GM12878 (cell line): ENCODE results near the gene NOS1. TPM values are rescaled to one million over a fixed set of nuclear protein-coding genes. Genes with fewer than 3 reads are reported as not detected.

ENCODE experiments used
- ATAC-seq: fragments of 200-7000 bp; cut with Tn5 transposase; 3 replicates; pipeline ENCODE4 v1.9.1; 2020; ENCODE audit warnings: mild to moderate bottlenecking, moderate library complexity
- BruUV-seq: library from RNA; stranded (reverse); fragments of 400-500 nt; replicated peaks from 2 replicates; lab custom pipeline; 2021; lab: Mats Ljungman, UMichigan
- CTCF ChIA-PET: fragments of 300-600 bp; sonication (Branson Sonifier 250); formaldehyde crosslinking; extraction: SDS; loops from one replicate; lab custom pipeline; 2021; ENCODE audit warnings: inconsistent platforms; lab: Yijun Ruan, JAX
- POLR2A ChIA-PET: fragments of 350-600 bp; formaldehyde crosslinking; extraction: SDS; loops from one replicate; lab custom pipeline; 2021; ENCODE audit warnings: inconsistent platforms; lab: Charles Lee
- RAD21 ChIA-PET: fragments of 300-600 bp; sonication (Branson Sonifier 250); formaldehyde crosslinking; loops from one replicate; lab custom pipeline; 2023; ENCODE audit warnings: antibody characterized with exemption; ENCODE audit not compliant: unreplicated experiment; lab: Charles Lee
- SMC1A ChIA-PET: fragments of 300-600 bp; sonication (Branson Sonifier 250); formaldehyde crosslinking; loops from one replicate; lab custom pipeline; 2023; ENCODE audit not compliant: unreplicated experiment, uncharacterized antibody; lab: Charles Lee
- DNase-seq: peaks from one replicate; pipeline ENCODE4 v3.0.0-alpha.2; 2011; ENCODE audit warnings: low read depth, low spot score
- FAIRE-seq: peaks from 3 replicates; lab custom pipeline; 2011; peaks lifted over from hg19 to GRCh38; lab: Jason Lieb, UNC
- H2AFZ ChIP-seq: 2 replicates; pipeline ENCODE4 v1.6.0; 2011; ENCODE audit warnings: low read depth, low read length, control low read depth; ENCODE audit not compliant: control insufficient read depth
- H3K27ac ChIP-seq: 2 replicates; pipeline ENCODE4 v1.5.1; 2011; ENCODE audit warnings: control low read depth; ENCODE audit not compliant: control insufficient read depth, insufficient read depth
- H3K27me3 ChIP-seq, 2 experiments: replicated peaks in 1 of 2; 2 replicates each; pipeline versions ENCODE4 v1.6.0 to v1.6.1; 2011; ENCODE audit warnings: low read length in 1 of 2; ENCODE audit not compliant: control insufficient read depth in 2 of 2, insufficient read depth in 2 of 2
- H3K36me3 ChIP-seq, 2 experiments: 2 replicates each; pipeline ENCODE4 v1.5.1; 2011; ENCODE audit warnings: low read length in 1 of 2; ENCODE audit not compliant: control insufficient read depth in 2 of 2, insufficient read depth in 2 of 2
- H3K4me1 ChIP-seq: 2 replicates; pipeline ENCODE4 v1.6.1; 2011; ENCODE audit warnings: mild to moderate bottlenecking, low read length, moderate library complexity, mixed read lengths; ENCODE audit not compliant: control insufficient read depth, insufficient read depth
- H3K4me2 ChIP-seq: 2 replicates; pipeline ENCODE4 v1.6.0; 2011; ENCODE audit warnings: control low read depth; ENCODE audit not compliant: control insufficient read depth, insufficient read depth
- H3K4me3 ChIP-seq: fragments of 200-600 bp; sonication (generic); 2 replicates; pipeline ENCODE4 v1.5.1; 2016
- H3K79me2 ChIP-seq: 2 replicates; pipeline ENCODE4 v1.6.0; 2011; ENCODE audit warnings: low read length; ENCODE audit not compliant: control insufficient read depth, insufficient read depth
- H3K9ac ChIP-seq: 2 replicates; pipeline ENCODE4 v1.8.0; 2011; ENCODE audit warnings: low read length, control low read depth, mixed read lengths; ENCODE audit not compliant: control insufficient read depth, insufficient read depth
- H3K9me3 ChIP-seq: replicated peaks from 3 replicates; pipeline ENCODE4 v1.5.1; 2011; ENCODE audit warnings: mild to moderate bottlenecking, low read length; ENCODE audit not compliant: control insufficient read depth, insufficient read depth
- H4K20me1 ChIP-seq: 2 replicates; pipeline ENCODE4 v1.6.0; 2011; ENCODE audit not compliant: control insufficient read depth, insufficient read depth
- CEBPZ ChIP-seq: fragments of 150-350 bp; IDR thresholded peaks from 2 replicates; pipeline ENCODE4 v1.6.1; 2016; ENCODE audit warnings: low read depth, low read length
- GATAD2B ChIP-seq: fragments of 450-650 bp; conservative IDR thresholded peaks from 2 replicates; pipeline ENCODE4 v1.6.1; 2017; ENCODE audit warnings: low read depth, mild to moderate bottlenecking, moderate library complexity
- IKZF1 ChIP-seq: fragments of 450-650 bp; conservative IDR thresholded peaks from 2 replicates; pipeline ENCODE4 v1.6.1; 2017; ENCODE audit warnings: antibody characterized with exemption, mild to moderate bottlenecking
- KAT2A ChIP-seq: conservative IDR thresholded peaks from 2 replicates; pipeline ENCODE4 v1.6.1; 2011; ENCODE audit warnings: low read depth, low read length; ENCODE audit not compliant: control insufficient read depth
- LARP7 ChIP-seq: fragments of 450-650 bp; IDR thresholded peaks from 2 replicates; pipeline ENCODE4 v1.6.1; 2017; ENCODE audit warnings: mild to moderate bottlenecking
- NBN ChIP-seq: fragments of 450-650 bp; IDR thresholded peaks from 2 replicates; pipeline ENCODE4 v1.6.1; 2016
- RBBP5 ChIP-seq: fragments of 200-600 bp; sonication (generic); conservative IDR thresholded peaks from 2 replicates; pipeline ENCODE4 v1.6.1; 2016
- RFX5 ChIP-seq: IDR thresholded peaks from 2 replicates; pipeline ENCODE4 v1.6.1; 2011; ENCODE audit warnings: low read depth, low read length, improper control_type of control experiment
- STAT1 ChIP-seq: fragments of 450-650 bp; conservative IDR thresholded peaks from 2 replicates; pipeline ENCODE4 v1.6.1; 2014; ENCODE audit warnings: antibody characterized with exemption, mild to moderate bottlenecking
- USF1 ChIP-seq: IDR thresholded peaks from 2 replicates; pipeline ENCODE4 v1.6.1; 2011; ENCODE audit warnings: borderline replicate concordance, low read depth, mild to moderate bottlenecking, moderate library complexity, mixed read lengths, low read length; ENCODE audit not compliant: insufficient read depth; ENCODE audit errors: extremely low read length
- WGBS: methylation state at CpG from one replicate; pipeline ENCODE4 v1.1.6; 2016; ENCODE audit warnings: low lambda C conversion rate; ENCODE audit not compliant: insufficient replicate concordance, insufficient coverage; ENCODE audit errors: missing lambda C conversion rate; 5-methylcytosine and 5-hydroxymethylcytosine counted together
- in situ Hi-C: fragments of 300-500 bp; cut with MboI; formaldehyde crosslinking; loops from 9 replicates; pipeline ENCODE4 v1.14.3; 2018; ENCODE audit warnings: mixed read lengths
- intact Hi-C: fragments of 100-400 bp; cut with micrococcal nuclease; formaldehyde crosslinking; loops from one replicate; pipeline ENCODE4 v1.14.2; 2022; ENCODE audit not compliant: unreplicated experiment
- polyA plus RNA-seq, 11 experiments: library from polyadenylated mRNA; depleted of rRNA in 4 of 11; unstranded in 6 of 11; stranded (reverse) in 5 of 11; fragments of >200 nt; fragmentation: Nextera tagmentation in 4 of 11; fragmentation: Illumina TruSeq in 1 of 11; extraction: Ambion mirVana in 4 of 11; extraction: Trizol in 1 of 11; gene quantifications; 1 replicate in 1 of 11; 2 replicates in 10 of 11; pipeline versions ENCODE4 v1.2.1 to v1.2.3, GENCODE V29; 2011 to 2016; ENCODE audit warnings: inconsistent platforms in 2 of 11, missing spikeins in 2 of 11, low read depth in 1 of 11
- total RNA-seq, 4 experiments: library from RNA; depleted of rRNA in 3 of 4; stranded (reverse); fragments of >200 nt in 3 of 4; fragmentation: Illumina TruSeq in 1 of 4; extraction: Trizol in 1 of 4; gene quantifications; 2 replicates each; pipeline versions ENCODE4 v1.2.1 to v1.2.3, GENCODE V29; 2013 to 2021

The NOS1 gene
- total and polyA plus RNA-seq, 10 of the 15 experiments (the other 5 are each of a cell fraction or from before 2014, with no cell fraction given) = under 0.01 to 0.04 (median 0.01) TPM; not detected in 7

- RAD21 ChIA-PET = no interaction called here
- SMC1A ChIA-PET = no interaction called here
- H3K4me1 ChIP-seq = no peaks in the 10 kb centered on the region
- DNase-seq = no peak
- H3K79me2 ChIP-seq = no peaks in the 10 kb centered on the region
- no peak overlapping the region for H3K4me3 ChIP-seq
- no TSS peak for BruUV-seq
- POLR2A ChIA-PET = no interaction called here
- intact Hi-C loops = no loop called here
- H4K20me1 ChIP-seq = no peaks in the 10 kb centered on the region
- H3K4me2 ChIP-seq = no peak overlapping the region
- in situ Hi-C loops = no loop called here
- no peak overlapping the region for H3K27ac ChIP-seq
- no peak for ATAC-seq
- WGBS = 58% methylated on average over 11 of the region's 11 CpGs
- TF ChIP-seq STAT1 (no peak), RBBP5 (no peak), NBN (no peak), GATAD2B (no peak), USF1 (no peak), LARP7 (no peak), KAT2A (no peak), RFX5 (no peak), CEBPZ (no peak), IKZF1 (no peak)
- CTCF ChIA-PET = no interaction called here
- no peak overlapping the region for H2AFZ ChIP-seq
- no peaks in the 10 kb centered on the region for H3K36me3 ChIP-seq
- H3K9me3 ChIP-seq = no peaks in the 10 kb centered on the region
- no peak overlapping the region for H3K9ac ChIP-seq
- H3K27me3 ChIP-seq = no peaks in the 10 kb centered on the region
- no peak for FAIRE-seq
These were observed 52.0 kb downstream of the NOS1 start for GRCh38 chr12:117309276-117309925.
